ENCODE results near the gene DNMBP. TPM values are rescaled to one million over a fixed set of nuclear protein-coding genes. Genes with fewer than 3 reads are reported as not detected.

The DNMBP gene
- total and polyA plus RNA-seq, 2 of the 4 experiments (the other 2 are of a cell fraction) = 10.9 to 13.6 TPM

DNA sequence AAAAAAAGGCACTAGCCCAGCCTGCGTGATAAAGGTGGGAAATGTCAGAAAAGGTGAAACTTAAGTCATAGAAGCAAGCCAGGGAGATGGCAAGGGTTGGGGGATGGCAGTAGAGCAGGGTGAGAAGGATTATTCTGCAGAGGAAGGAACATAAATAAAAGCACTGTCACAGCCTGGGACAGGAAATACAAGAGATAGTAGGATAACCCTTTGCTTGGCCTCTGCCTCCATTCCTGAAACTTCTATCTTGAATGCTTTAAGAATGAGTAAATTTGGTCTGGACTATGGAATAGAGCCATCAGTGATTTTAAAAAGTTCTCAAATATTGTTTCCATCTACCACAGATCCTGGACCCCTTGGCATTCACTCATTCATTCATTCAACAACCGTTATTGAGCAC, 177.3 kb downstream of the DNMBP start:
- no peaks in the 10 kb centered on the region for H4K20me1 ChIP-seq (ENCODE audit: insufficient read depth, low read length)
- no peak overlapping the region for H2AFZ ChIP-seq (replicated peaks; ENCODE audit: low read length, poor library complexity)
- no peak overlapping the region for H3K4me3 ChIP-seq (ENCODE audit: insufficient read depth, low read depth, low read length)
- peaks cover 14% of the 10 kb centered on the region for H3K4me1 ChIP-seq (ENCODE audit: control insufficient read depth, insufficient read depth, low read length)
- H3K4ac ChIP-seq (ENCODE audit: low read depth, low read length) = peak overlapping the region; percentile 55
- peak; percentile 18; the same call in 1 of the 2 replicates for ATAC-seq (ENCODE audit: low read depth)
- peak overlapping the region; percentile 83; the same call in 1 of the 2 replicates for H2BK120ac ChIP-seq (ENCODE audit: low read depth, low read length)
- in situ Hi-C loops (cut with MboI; ENCODE audit: low sequenced_read_pairs) (loop anchor here (5.0 kb wide), 1 partner anchor 90 kb away; no protein-coding TSS in a partner anchor), dilution Hi-C loops (cut with HindIII; ENCODE audit: low sequenced_read_pairs, unreplicated experiment) (no loop called here), intact Hi-C loops (cut with micrococcal nuclease) (loop anchor here (5.0 kb wide), 2 partner anchors 50 to 100 kb away; partner anchors contain the start of genes ABCC2, COX15 and CUTC)
- H2BK5ac ChIP-seq (ENCODE audit: low read depth, low read length, poor library complexity, severe bottlenecking) = peak overlapping the region; percentile 40
- no peak overlapping the region for H4K91ac ChIP-seq (ENCODE audit: insufficient read depth, low read depth, low read length)
- no peaks in the 10 kb centered on the region for H3K36me3 ChIP-seq (ENCODE audit: control insufficient read depth, insufficient read depth, low read length)
- CTCF ChIA-PET = interaction anchor here (0.6 kb wide), 1 partner anchor 18 kb away, joined by 4 read pairs; no protein-coding TSS in a partner anchor
- H2AK5ac ChIP-seq (ENCODE audit: low read depth, low read length) = 0 out of 2 replicates have a peak overlapping the region, but pooled peaks have one; percentile 48
- POLR2A ChIA-PET (ENCODE audit: unreplicated experiment) = no interaction called here
- peak overlapping the region; percentile 17; the same call in 1 of the 2 replicates for H3K23ac ChIP-seq (ENCODE audit: low read depth, low read length)
- H3K27ac ChIP-seq (ENCODE audit: insufficient read depth, low read length) = no peak overlapping the region
- H3K18ac ChIP-seq (ENCODE audit: low read depth, low read length) = peak overlapping the region; percentile 6; the same call in 1 of the 2 replicates
- H3K9me1 ChIP-seq (ENCODE audit: insufficient read depth, low read length) = peaks cover 14% of the 10 kb centered on the region; the same call in 1 of the 2 replicates
- H3K27me3 ChIP-seq (ENCODE audit: control insufficient read depth, insufficient read depth, low read length) = no peaks in the 10 kb centered on the region
- H4K8ac ChIP-seq (ENCODE audit: low read depth in 2 of 2, low read length in 2 of 2) = no peak overlapping the region
- H3K4me2 ChIP-seq (ENCODE audit: low read depth, low read length) = no peak overlapping the region
- H4K5ac ChIP-seq (ENCODE audit: low read depth, low read length) = no peak overlapping the region
- no peak overlapping the region; the same call in 1 of the 2 replicates for H2BK20ac ChIP-seq (ENCODE audit: low read depth, low read length)
- H3K9me3 ChIP-seq (ENCODE audit: control insufficient read depth, insufficient read depth, low read length) = peaks cover 6% of the 10 kb centered on the region
- BruUV-seq (replicated peaks) = no TSS peak
- WGBS, 2 experiments (ENCODE audit: extremely low coverage in 2 of 2, insufficient read length in 1 of 2) = 54% methylated on average over 1 of the region's 2 CpGs; no CpG with 5 or more reads in 1 of the 2 experiments
- no peak for DNase-seq
- H3K56ac ChIP-seq (ENCODE audit: extremely low read depth, insufficient read depth, low read length) = no peak overlapping the region
- H2AK9ac ChIP-seq (replicated peaks; ENCODE audit: low read depth, low read length, poor library complexity) = no peak overlapping the region
- H2BK15ac ChIP-seq (ENCODE audit: low read depth, low read length) = peak overlapping the region; percentile 60; the same call in 1 of the 3 replicates
- H3K79me1 ChIP-seq (ENCODE audit: low read depth in 1 of 2, low read length in 2 of 2) = no peaks in the 10 kb centered on the region; a peak in 1 of 4 replicates
- TF ChIP-seq ELK1 (IDR thresholded peaks at IDR 0.05; ENCODE audit: borderline replicate concordance, low read depth, low read length) (no peak), CHD1 (IDR thresholded peaks at IDR 0.05; ENCODE audit: low read depth, low read length) (no peak), POLR2A (IDR thresholded peaks at IDR 0.05; ENCODE audit: low read depth, low read length) (no peak), MAZ (IDR thresholded peaks at IDR 0.05; ENCODE audit: borderline replicate concordance, low read depth, low read length) (no peak), FOS (IDR thresholded peaks at IDR 0.05; ENCODE audit: low read depth, low read length) (no peak), RAD21 (IDR thresholded peaks at IDR 0.05; ENCODE audit: low read length) (no peak), CEBPB (IDR thresholded peaks at IDR 0.05; ENCODE audit: low read depth, low read length) (no peak), SMC3 (IDR thresholded peaks at IDR 0.05; ENCODE audit: low read depth, low read length) (no peak), MXI1 (IDR thresholded peaks at IDR 0.05; ENCODE audit: borderline replicate concordance, low read depth, low read length) (no peak), NFE2L2 (IDR thresholded peaks at IDR 0.05; ENCODE audit: low read depth, low read length) (no peak), CTCF (conservative IDR thresholded peaks at IDR 0.05; ENCODE audit: low read depth, low read length) (no peak), RCOR1 (IDR thresholded peaks at IDR 0.05; ENCODE audit: insufficient replicate concordance, low read length) (no peak)
- TF ChIP-seq, protein P1, sequence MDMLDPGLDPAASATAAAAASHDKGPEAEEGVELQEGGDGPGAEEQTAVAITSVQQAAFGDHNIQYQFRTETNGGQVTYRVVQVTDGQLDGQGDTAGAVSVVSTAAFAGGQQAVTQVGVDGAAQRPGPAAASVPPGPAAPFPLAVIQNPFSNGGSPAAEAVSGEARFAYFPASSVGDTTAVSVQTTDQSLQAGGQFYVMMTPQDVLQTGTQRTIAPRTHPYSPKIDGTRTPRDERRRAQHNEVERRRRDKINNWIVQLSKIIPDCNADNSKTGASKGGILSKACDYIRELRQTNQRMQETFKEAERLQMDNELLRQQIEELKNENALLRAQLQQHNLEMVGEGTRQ (IDR thresholded peaks at IDR 0.05; ENCODE audit: low read depth, low read length) = no peak
- no peak overlapping the region for H3K9ac ChIP-seq (ENCODE audit: low read depth, low read length)
- H3K14ac ChIP-seq (replicated peaks; ENCODE audit: low read depth, low read length) = no peak overlapping the region
